IPS-20b (cell line): ENCODE measurements around the gene LIMCH1.

ENCODE experiments used
- H3K27ac ChIP-seq: one replicate; pipeline ENCODE4 v1.5.1; 2013; ENCODE audit warnings: low read length
- H3K27me3 ChIP-seq: 2 replicates; pipeline ENCODE4 v1.6.1; 2013; ENCODE audit warnings: mild to moderate bottlenecking, low read length, inconsistent platforms; ENCODE audit not compliant: insufficient read depth
- H3K36me3 ChIP-seq: 2 replicates; pipeline ENCODE4 v1.6.1; 2013; ENCODE audit warnings: low read depth, mild to moderate bottlenecking, inconsistent platforms, low read length, moderate library complexity; ENCODE audit not compliant: insufficient read depth
- H3K4me1 ChIP-seq: 2 replicates; pipeline ENCODE4 v1.6.1; 2013; ENCODE audit warnings: mild to moderate bottlenecking, control low read depth, inconsistent platforms, low read length, moderate library complexity; ENCODE audit not compliant: insufficient read depth
- H3K4me3 ChIP-seq: 2 replicates; pipeline ENCODE4 v1.5.1; 2013; ENCODE audit warnings: mild to moderate bottlenecking, low read length, inconsistent platforms
- H3K9ac ChIP-seq: 2 replicates; pipeline ENCODE4 v1.6.1; 2013; ENCODE audit warnings: low read depth, mild to moderate bottlenecking, inconsistent platforms, low read length, moderate library complexity
- H3K9me3 ChIP-seq: 2 replicates; pipeline ENCODE4 v1.6.1; 2013; ENCODE audit warnings: mild to moderate bottlenecking, low read depth, low read length, inconsistent platforms; ENCODE audit not compliant: insufficient read depth

Gene LIMCH1

DNA sequence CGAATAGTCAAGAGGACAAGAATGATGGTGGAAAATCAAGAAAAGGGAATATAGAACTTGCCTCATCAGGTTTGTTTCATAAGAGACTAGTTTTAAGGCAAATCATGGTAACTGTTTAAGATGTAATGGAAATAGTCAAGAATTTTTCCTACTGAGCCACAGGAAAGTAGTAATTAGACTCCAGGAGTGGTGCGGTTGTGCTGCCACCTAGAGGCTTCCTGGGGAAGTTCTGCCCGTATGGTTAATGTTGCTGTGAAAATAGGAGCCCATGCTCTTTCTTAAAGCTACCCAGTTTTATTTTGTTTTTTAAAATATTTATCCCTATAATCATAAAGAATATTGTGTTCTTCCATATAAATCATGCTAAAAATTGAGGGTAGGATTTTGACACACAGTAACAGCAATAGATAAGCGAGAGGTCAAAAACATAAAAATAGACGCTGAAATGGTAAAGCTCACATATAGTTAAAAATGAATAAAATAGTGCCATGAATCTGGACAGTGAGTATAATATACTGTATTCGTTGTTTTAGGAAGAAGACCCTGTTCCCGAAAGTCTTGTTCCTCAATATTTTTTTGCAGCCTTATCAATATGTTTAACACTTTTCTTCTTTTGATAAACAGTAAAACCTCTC is 123.6 kb downstream of the LIMCH1 start:
- H3K27ac ChIP-seq: no peak overlapping the region
- H3K9ac ChIP-seq: no peak overlapping the region
- no peak overlapping the region for H3K4me3 ChIP-seq
- no peaks in the 10 kb centered on the region for H3K9me3 ChIP-seq
- no peaks in the 10 kb centered on the region for H3K27me3 ChIP-seq
- no peaks in the 10 kb centered on the region for H3K36me3 ChIP-seq
- H3K4me1 ChIP-seq: peaks cover 4% of the 10 kb centered on the region; the same call in 1 of the 2 replicates

DNA sequence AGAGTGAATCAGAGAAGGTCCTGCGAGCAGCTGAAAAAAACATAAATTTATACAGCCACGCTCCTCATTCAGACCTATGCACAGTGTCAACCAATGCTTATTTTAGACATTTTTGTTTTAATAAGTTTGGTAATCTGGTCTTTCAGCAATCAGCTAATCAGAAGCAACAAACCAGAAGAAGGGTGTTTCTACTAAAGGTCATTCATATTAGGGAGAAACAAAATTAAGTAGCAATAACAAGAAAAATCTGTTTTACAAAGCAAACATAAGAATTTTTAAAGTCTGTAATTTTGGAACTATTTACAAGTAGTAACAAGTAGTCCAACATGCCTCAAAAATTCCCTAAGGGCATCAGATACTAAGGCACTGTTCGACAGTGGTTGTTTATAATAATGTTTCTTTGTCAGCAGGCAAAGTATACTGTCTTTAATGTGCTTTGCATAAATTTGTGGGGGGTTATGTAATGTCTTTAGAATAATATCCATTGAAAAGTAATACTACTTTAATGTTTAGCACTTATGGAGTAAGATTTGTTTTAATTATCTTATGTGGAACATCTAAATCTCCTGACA is 127.8 kb downstream of the LIMCH1 start:
- no peak overlapping the region for H3K27ac ChIP-seq
- H3K9me3 ChIP-seq: no peaks in the 10 kb centered on the region
- H3K4me3 ChIP-seq: no peak overlapping the region
- H3K27me3 ChIP-seq: no peaks in the 10 kb centered on the region
- H3K4me1 ChIP-seq: no peaks in the 10 kb centered on the region
- no peak overlapping the region for H3K9ac ChIP-seq
- H3K36me3 ChIP-seq: no peaks in the 10 kb centered on the region

DNA sequence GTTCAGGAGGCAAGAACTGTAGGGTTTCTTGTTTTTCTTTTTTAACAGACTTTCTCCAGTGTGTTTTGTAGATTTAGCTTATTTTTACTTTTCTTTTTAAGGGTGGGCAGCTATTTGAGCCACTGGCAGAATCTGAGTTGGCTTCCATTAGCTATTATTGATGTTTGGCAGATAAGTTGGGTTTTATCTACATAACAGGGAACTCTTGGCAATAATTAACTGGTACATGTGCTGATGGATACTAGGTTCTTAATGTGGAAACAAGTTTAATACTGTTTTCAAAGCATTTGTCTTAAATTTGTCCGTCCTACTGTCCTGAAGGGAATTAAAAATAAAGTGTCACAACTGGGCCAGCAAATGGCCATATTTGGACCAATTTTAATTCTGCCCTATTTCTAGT is 130.1 kb downstream of the LIMCH1 start:
- no peaks in the 10 kb centered on the region for H3K9me3 ChIP-seq
- H3K4me1 ChIP-seq: no peaks in the 10 kb centered on the region
- no peaks in the 10 kb centered on the region for H3K36me3 ChIP-seq
- no peak overlapping the region for H3K9ac ChIP-seq
- H3K4me3 ChIP-seq: no peak overlapping the region
- H3K27me3 ChIP-seq: no peaks in the 10 kb centered on the region
- no peak overlapping the region for H3K27ac ChIP-seq

DNA sequence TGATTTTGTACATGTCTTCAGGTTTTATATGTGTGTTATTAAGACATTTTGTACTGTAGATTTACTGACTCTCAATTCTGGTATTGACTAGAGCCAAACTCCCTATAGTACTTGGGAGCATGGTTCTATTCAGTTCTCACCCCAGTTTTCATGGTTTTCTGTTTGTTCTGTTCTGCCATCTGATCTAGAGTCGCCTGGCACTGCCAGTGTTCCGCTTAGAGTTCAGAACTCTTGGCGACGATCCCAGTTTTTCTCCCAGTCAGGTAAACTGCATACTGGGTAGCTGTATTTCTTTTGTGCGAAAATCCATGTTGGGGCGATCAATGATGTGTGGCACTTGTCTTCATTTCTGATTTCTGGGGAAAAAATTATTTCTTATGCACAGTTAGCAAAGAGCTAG is 132.6 kb downstream of the LIMCH1 start:
- Histone ChIP-seq H3K36me3 (no peaks in the 10 kb centered on the region), H3K4me1 (no peaks in the 10 kb centered on the region), H3K27me3 (no peaks in the 10 kb centered on the region), H3K4me3 (no peak overlapping the region), H3K9ac (no peak overlapping the region), H3K9me3 (no peaks in the 10 kb centered on the region), H3K27ac (no peak overlapping the region)

DNA sequence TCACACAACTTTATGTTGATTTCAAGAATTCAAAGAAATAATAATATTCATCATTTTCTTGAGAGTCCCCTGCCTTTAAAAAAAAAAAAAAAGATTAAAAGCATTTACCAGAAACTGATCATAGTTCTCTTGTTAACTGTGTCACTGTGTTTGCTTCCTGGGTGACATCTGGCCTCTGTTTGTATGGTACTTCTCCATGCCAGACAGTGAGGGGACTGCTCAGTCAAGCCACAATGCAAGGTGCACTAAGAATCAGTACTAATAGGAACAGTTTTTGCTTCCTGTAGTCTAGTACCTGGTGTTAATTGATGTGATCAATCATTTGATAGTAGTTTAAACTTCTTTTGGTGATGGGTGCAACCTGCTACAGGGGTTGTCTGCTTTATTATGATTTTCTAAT is 133.0 kb downstream of the LIMCH1 start:
- no peak overlapping the region for H3K9ac ChIP-seq
- no peaks in the 10 kb centered on the region for H3K4me1 ChIP-seq
- H3K4me3 ChIP-seq: no peak overlapping the region
- no peaks in the 10 kb centered on the region for H3K9me3 ChIP-seq
- no peak overlapping the region for H3K27ac ChIP-seq
- no peaks in the 10 kb centered on the region for H3K36me3 ChIP-seq
- no peaks in the 10 kb centered on the region for H3K27me3 ChIP-seq

DNA sequence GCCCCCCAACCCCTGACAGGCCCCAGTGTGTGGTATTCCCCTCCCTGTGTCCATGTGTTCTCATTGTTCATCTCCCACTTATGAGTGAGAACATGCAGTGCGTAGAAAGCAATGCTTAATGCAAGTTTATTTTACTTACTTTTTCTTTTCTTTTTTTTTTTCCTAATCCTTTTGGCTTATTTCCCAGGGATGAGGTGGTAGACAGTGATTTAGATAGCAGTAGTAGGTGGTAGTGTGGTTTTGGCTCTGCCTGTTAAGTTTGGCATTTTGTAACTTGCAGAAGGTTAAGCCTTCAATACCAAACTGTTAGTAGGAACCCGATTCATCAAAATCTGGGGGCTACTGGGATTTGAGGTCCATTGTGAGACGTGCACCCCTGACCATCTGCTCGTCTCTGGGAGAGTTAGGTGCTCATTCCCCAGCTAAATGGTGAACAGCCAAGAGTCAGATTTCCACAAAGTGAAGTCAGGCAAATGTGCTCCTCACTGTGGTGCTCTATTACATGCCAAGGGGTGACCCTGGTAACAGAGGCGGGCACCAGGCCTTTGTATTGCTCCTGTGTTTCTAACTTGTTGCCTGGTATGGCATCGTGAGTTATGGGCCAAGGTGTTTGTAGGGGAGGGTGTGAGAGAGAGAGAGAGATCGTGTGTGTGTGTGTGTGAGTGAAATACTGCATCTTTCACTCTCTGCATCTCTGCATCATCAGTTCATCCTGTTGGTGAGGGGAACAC is 140.3 kb downstream of the LIMCH1 start:
- Histone ChIP-seq H3K4me1 (no peaks in the 10 kb centered on the region), H3K9ac (no peak overlapping the region), H3K36me3 (peaks cover 10% of the 10 kb centered on the region), H3K4me3 (no peak overlapping the region), H3K9me3 (no peaks in the 10 kb centered on the region), H3K27me3 (no peaks in the 10 kb centered on the region), H3K27ac (no peak overlapping the region)

DNA sequence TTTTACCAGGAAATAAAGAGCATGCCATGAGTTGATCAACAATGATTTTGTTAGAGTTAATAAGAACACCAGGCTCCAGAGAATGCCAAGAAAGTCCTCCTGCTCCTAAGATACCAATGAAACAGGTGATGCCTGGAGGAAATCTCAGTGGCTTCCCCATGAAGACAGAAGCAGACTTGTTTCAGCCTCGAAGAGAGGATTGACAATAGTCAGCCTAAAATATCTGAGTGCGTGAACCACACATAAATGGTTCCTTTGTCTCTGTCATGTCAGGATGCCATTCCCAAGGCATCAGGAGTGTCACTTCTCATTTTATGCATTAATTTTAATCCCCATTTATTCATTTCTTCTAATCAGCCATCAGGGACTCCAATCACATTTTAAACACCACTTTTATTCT is 141.0 kb downstream of the LIMCH1 start:
- Histone ChIP-seq H3K4me3 (no peak overlapping the region), H3K36me3 (peaks cover 13% of the 10 kb centered on the region)

DNA sequence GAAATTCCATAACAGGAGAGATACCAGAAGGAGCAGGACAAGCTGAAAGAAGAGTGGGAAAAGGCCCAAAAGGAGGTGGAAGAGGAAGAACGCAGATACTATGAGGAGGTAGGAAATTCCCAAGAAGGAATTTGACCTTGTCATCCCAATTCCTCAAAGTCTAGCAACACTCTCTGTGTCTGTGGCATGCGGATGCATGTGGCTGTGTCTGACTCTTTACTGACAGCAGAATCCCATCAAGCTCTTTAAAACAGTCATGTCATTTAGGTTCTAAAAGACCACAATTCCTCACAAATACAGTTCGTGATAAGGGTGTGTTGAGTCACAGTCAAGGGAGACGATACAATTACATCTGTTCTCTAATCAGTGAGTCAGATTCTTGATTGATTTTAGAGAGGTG is 142.0 kb downstream of the LIMCH1 start:
- Histone ChIP-seq H3K27ac (no peak overlapping the region), H3K36me3 (peaks cover 19% of the 10 kb centered on the region), H3K27me3 (no peaks in the 10 kb centered on the region), H3K4me1 (no peaks in the 10 kb centered on the region), H3K9me3 (no peaks in the 10 kb centered on the region), H3K9ac (no peak overlapping the region), H3K4me3 (no peak overlapping the region)

More for the DNA sequence above, 141.0 kb downstream of the LIMCH1 start:
- Histone ChIP-seq H3K4me1 (no peaks in the 10 kb centered on the region), H3K9me3 (no peaks in the 10 kb centered on the region), H3K27me3 (no peaks in the 10 kb centered on the region), H3K9ac (no peak overlapping the region), H3K27ac (no peak overlapping the region)

DNA sequence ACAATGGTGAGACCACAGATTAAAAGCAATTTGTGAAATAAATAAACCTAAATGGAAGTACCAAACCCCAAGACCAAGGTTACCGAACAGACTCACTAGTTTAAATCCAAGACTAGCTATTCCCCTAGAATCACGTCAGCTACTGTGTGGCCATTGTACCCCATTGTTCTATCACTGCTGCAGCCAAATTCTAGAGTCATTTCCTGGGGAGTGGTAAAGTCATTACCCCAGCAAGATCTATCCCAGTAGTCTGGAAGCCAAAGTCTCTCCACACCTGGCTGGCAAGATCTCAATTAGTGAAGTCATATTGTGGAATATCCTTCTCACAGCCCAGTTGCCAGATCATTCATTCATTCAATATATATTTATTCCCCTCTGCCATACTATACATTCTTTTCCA is 143.1 kb downstream of the LIMCH1 start:
- H3K4me1 ChIP-seq: no peaks in the 10 kb centered on the region
- peaks cover 20% of the 10 kb centered on the region for H3K36me3 ChIP-seq
- H3K9ac ChIP-seq: no peak overlapping the region
- H3K4me3 ChIP-seq: no peak overlapping the region
- no peaks in the 10 kb centered on the region for H3K27me3 ChIP-seq
- H3K9me3 ChIP-seq: no peaks in the 10 kb centered on the region
- H3K27ac ChIP-seq: no peak overlapping the region

DNA sequence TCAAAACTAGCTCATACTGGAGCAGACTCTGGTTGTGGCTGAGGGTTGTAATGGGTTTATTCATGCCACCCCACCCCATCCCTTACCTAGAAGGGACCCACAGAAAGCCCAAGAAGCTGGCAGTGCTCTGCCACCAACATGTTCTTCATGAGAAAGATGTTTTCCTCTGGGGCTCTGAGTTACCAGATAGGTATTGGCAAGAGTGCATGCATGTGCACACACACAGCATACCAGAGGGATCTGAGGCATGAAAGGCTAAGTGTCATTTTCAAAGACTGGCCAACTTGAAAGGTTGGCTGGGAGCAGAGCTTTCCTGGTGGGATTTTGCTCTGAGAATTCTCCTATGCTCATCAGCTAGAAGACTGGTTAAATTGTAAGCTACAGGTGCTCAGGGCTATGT is 145.4 kb downstream of the LIMCH1 start:
- Histone ChIP-seq H3K27me3 (no peaks in the 10 kb centered on the region), H3K4me3 (no peak overlapping the region), H3K9ac (no peak overlapping the region), H3K27ac (no peak overlapping the region), H3K9me3 (no peaks in the 10 kb centered on the region), H3K36me3 (peaks cover 20% of the 10 kb centered on the region), H3K4me1 (no peaks in the 10 kb centered on the region)

DNA sequence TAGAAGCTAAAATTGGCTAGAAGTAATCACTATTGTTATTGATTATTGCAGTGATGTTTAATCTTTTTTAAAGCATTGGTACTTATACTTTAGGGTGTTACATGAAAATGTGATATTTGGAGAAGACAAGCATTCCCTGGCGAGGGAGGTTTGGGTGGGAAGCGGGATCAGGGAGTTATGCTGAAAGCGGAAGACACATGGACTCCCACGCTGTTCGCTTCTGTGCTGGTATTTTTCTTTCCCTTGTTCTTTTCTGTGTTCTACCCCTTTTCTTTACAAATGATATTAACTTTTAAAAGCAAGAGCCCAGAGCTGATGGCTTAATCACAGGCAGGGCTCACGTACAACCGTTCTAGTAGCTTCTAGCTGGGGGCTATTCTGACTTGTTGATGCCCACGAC is 148.9 kb downstream of the LIMCH1 start:
- Histone ChIP-seq H3K36me3 (peaks cover 18% of the 10 kb centered on the region), H3K4me3 (no peak overlapping the region), H3K9ac (no peak overlapping the region), H3K27ac (no peak overlapping the region), H3K9me3 (no peaks in the 10 kb centered on the region), H3K4me1 (no peaks in the 10 kb centered on the region), H3K27me3 (no peaks in the 10 kb centered on the region)

DNA sequence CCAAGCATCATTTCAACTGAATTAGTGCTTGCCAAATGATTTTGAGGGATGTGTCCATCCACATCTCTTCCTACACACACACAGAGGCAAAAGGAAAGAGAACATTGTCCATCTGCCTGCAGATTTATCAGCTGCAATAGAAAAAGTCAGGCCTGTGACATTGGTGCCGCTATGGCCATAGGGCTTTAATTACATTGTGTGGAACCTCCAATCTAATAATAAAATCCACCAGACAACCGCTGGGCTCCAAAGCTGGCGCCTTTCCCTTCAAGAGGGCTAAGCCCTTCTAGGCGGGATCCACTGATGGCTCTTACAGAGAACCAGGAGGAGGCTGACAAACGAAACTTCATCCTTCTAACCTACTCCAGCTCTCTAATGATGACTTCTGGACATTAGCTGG is 150.0 kb downstream of the LIMCH1 start:
- Histone ChIP-seq H3K27ac (no peak overlapping the region), H3K9ac (no peak overlapping the region), H3K4me3 (no peak overlapping the region), H3K4me1 (no peaks in the 10 kb centered on the region), H3K9me3 (no peaks in the 10 kb centered on the region), H3K36me3 (peaks cover 16% of the 10 kb centered on the region), H3K27me3 (no peaks in the 10 kb centered on the region)
